IMR-90 (cell line): ENCODE measurements around the gene GPER1.

Experiments
- BHLHE40 ChIP-seq: fragments of 150-350 bp; IDR thresholded peaks from 2 replicates; pipeline ENCODE4 v1.6.1; 2016; ENCODE audit warnings: mild to moderate bottlenecking, low read depth, low read length
- CHD1 ChIP-seq: IDR thresholded peaks from 2 replicates; pipeline ENCODE4 v1.6.1; 2012; ENCODE audit warnings: low read depth, low read length, improper control_type of control experiment
- FOS ChIP-seq: fragments of 150-350 bp; IDR thresholded peaks from 2 replicates; pipeline ENCODE4 v1.6.1; 2016; ENCODE audit warnings: low read depth, low read length
- MXI1 ChIP-seq: IDR thresholded peaks from 2 replicates; pipeline ENCODE4 v1.6.1; 2012; ENCODE audit warnings: low read depth, mild to moderate bottlenecking, low read length, moderate library complexity, borderline replicate concordance
- POLR2A ChIP-seq: IDR thresholded peaks from 2 replicates; pipeline ENCODE4 v1.6.1; 2012; ENCODE audit warnings: mild to moderate bottlenecking, low read depth, low read length
- RAD21 ChIP-seq: IDR thresholded peaks from 2 replicates; pipeline ENCODE4 v1.6.1; 2012; ENCODE audit warnings: low read length, improper control_type of control experiment
- RCOR1 ChIP-seq: IDR thresholded peaks from 2 replicates; pipeline ENCODE4 v1.6.1; 2012; ENCODE audit warnings: mild to moderate bottlenecking, low read length, improper control_type of control experiment; ENCODE audit not compliant: insufficient replicate concordance
- RFX5 ChIP-seq: IDR thresholded peaks from 2 replicates; pipeline ENCODE4 v1.8.0; 2012; ENCODE audit warnings: low read depth, mild to moderate bottlenecking, low read length, moderate library complexity
- SMC3 ChIP-seq: fragments of 150-350 bp; IDR thresholded peaks from 2 replicates; pipeline ENCODE4 v1.6.1; 2016; ENCODE audit warnings: low read depth, mild to moderate bottlenecking, antibody characterized with exemption, low read length, moderate library complexity
- USF2 ChIP-seq: fragments of 150-350 bp; IDR thresholded peaks from 2 replicates; pipeline ENCODE4 v1.6.1; 2017; ENCODE audit warnings: mild to moderate bottlenecking, antibody characterized with exemption, low read length, low read depth
- TF ChIP-seq, protein P1 (sequence below): conservative IDR thresholded peaks from 2 replicates; pipeline ENCODE4 v1.5.1; 2012; ENCODE audit warnings: mild to moderate bottlenecking, low read depth, low read length, improper control_type of control experiment

DNA sequence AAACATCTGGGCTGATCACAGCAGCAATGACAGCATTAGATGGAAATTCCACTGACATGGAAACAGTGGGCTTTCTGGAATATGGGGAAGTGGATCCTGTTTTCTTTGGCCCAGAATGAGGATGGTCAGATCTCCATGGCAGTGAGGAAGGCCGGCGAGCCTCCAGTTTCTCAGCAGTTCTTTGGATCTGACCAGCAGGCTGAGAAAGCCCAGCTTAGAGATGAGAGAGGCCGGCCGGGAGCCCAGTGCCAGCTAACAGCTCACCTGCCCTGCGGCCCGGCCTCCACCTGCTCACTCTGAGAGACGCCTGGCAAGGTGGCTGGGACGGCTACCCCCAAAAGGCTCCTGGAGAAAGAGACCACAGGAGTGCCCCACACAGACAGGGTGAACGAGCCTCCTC lies 24.2 kb downstream of the GPER1 start:
- TF ChIP-seq, protein P1, sequence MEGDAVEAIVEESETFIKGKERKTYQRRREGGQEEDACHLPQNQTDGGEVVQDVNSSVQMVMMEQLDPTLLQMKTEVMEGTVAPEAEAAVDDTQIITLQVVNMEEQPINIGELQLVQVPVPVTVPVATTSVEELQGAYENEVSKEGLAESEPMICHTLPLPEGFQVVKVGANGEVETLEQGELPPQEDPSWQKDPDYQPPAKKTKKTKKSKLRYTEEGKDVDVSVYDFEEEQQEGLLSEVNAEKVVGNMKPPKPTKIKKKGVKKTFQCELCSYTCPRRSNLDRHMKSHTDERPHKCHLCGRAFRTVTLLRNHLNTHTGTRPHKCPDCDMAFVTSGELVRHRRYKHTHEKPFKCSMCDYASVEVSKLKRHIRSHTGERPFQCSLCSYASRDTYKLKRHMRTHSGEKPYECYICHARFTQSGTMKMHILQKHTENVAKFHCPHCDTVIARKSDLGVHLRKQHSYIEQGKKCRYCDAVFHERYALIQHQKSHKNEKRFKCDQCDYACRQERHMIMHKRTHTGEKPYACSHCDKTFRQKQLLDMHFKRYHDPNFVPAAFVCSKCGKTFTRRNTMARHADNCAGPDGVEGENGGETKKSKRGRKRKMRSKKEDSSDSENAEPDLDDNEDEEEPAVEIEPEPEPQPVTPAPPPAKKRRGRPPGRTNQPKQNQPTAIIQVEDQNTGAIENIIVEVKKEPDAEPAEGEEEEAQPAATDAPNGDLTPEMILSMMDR = no peak
- TF ChIP-seq POLR2A = no peak
- TF ChIP-seq MXI1 = no peak
- TF ChIP-seq RAD21 = no peak
- TF ChIP-seq BHLHE40 = no peak
- TF ChIP-seq USF2 = no peak
- TF ChIP-seq SMC3 = no peak
- no peak for TF ChIP-seq RFX5
- TF ChIP-seq FOS = no peak
- no peak for TF ChIP-seq RCOR1
- TF ChIP-seq CHD1 = no peak
